H1 (cell line): ENCODE measurements around the gene MIGA1. TPM values are rescaled to one million over a fixed set of nuclear protein-coding genes. Genes with fewer than 3 reads are reported as not detected.

ENCODE experiments used
- CTCF ChIA-PET: fragments of 300-600 bp; sonication (Branson Sonifier 250); formaldehyde crosslinking; loops from one replicate; lab custom pipeline; 2021; ENCODE audit not compliant: partially characterized antibody; lab: Charles Lee
- POLR2A ChIA-PET: fragments of 300-600 bp; sonication (Branson Sonifier 250); formaldehyde crosslinking; loops from one replicate; lab custom pipeline; 2021; ENCODE audit warnings: inconsistent platforms; ENCODE audit not compliant: partially characterized antibody; lab: Charles Lee
- DNase-seq, 2 experiments: peaks; one replicate each; pipeline versions ENCODE4 v3.0.0 to v3.0.0-alpha.2; 2010 to 2022; ENCODE audit warnings: low spot score in 2 of 2, low read depth in 1 of 2, mixed read lengths in 1 of 2
- FAIRE-seq: peaks from 2 replicates; lab custom pipeline; 2011; peaks lifted over from hg19 to GRCh38; lab: Jason Lieb, UNC
- H2AFZ ChIP-seq: 2 replicates; pipeline ENCODE4 v1.8.1; 2012; ENCODE audit warnings: low read length, inconsistent platforms
- H2AK5ac ChIP-seq: 2 replicates; pipeline ENCODE4 v1.6.1; 2013; ENCODE audit warnings: low read depth, low read length
- H2BK120ac ChIP-seq: replicated peaks from 2 replicates; pipeline ENCODE3; 2013; ENCODE audit warnings: low read depth, low read length, inconsistent platforms
- H2BK12ac ChIP-seq: 2 replicates; pipeline ENCODE4 v1.6.1; 2013; ENCODE audit warnings: low read depth, low read length
- H2BK15ac ChIP-seq: 2 replicates; pipeline ENCODE4 v1.6.1; 2013; ENCODE audit warnings: low read length
- H2BK20ac ChIP-seq: 2 replicates; pipeline ENCODE4 v1.6.1; 2013; ENCODE audit warnings: low read length
- H2BK5ac ChIP-seq: 2 replicates; pipeline ENCODE4 v1.6.1; 2013; ENCODE audit warnings: low read depth, low read length
- H3K14ac ChIP-seq: 2 replicates; pipeline ENCODE4 v1.6.1; 2013; ENCODE audit warnings: inconsistent platforms; ENCODE audit not compliant: insufficient read length
- H3K18ac ChIP-seq: 2 replicates; pipeline ENCODE4 v1.6.1; 2013; ENCODE audit warnings: low read length; ENCODE audit errors: extremely low read depth
- H3K23ac ChIP-seq: 2 replicates; pipeline ENCODE4 v1.6.1; 2013; ENCODE audit warnings: inconsistent platforms; ENCODE audit not compliant: insufficient read length
- H3K23me2 ChIP-seq: 2 replicates; pipeline ENCODE4 v1.6.1; 2013; ENCODE audit warnings: low read depth, low read length
- H3K27ac ChIP-seq: 2 replicates; pipeline ENCODE4 v1.6.1; 2011; ENCODE audit warnings: low read depth, low read length, inconsistent platforms
- H3K27me3 ChIP-seq, 4 experiments: replicated peaks in 1 of 4; 1 replicate in 1 of 4; 2 replicates in 3 of 4; pipeline versions ENCODE4 v1.6.1 to v1.8.1; 2011 to 2013; ENCODE audit warnings: low read length in 3 of 4, mild to moderate bottlenecking in 3 of 4, inconsistent platforms in 2 of 4, mixed read lengths in 2 of 4, moderate library complexity in 1 of 4; ENCODE audit not compliant: control insufficient read depth in 3 of 4, insufficient read depth in 3 of 4; ENCODE audit errors: extremely low read depth in 1 of 4
- H3K36me3 ChIP-seq, 4 experiments: 2 replicates each; pipeline versions ENCODE4 v1.6.1 to v1.8.1; 2011 to 2013; ENCODE audit warnings: mild to moderate bottlenecking in 4 of 4, low read length in 3 of 4, moderate library complexity in 2 of 4, control low read depth in 1 of 4, inconsistent platforms in 1 of 4; ENCODE audit not compliant: insufficient read depth in 4 of 4, control insufficient read depth in 2 of 4
- H3K4ac ChIP-seq: replicated peaks from 2 replicates; pipeline ENCODE3; 2013; ENCODE audit warnings: low read length, low read depth, mixed read lengths, inconsistent platforms; ENCODE audit not compliant: insufficient read length
- H3K4me1 ChIP-seq, 4 experiments: replicated peaks in 1 of 4; 1 replicate in 1 of 4; 2 replicates in 3 of 4; pipeline versions ENCODE4 v1.6.1 to v1.8.1; 2011 to 2013; ENCODE audit warnings: low read length in 3 of 4, inconsistent platforms in 2 of 4, mixed read lengths in 1 of 4; ENCODE audit not compliant: insufficient read depth in 4 of 4, control insufficient read depth in 3 of 4
- H3K4me2 ChIP-seq, 2 experiments: 2 replicates each; pipeline versions ENCODE4 v1.6.1 to v1.8.1; 2011 to 2013; ENCODE audit warnings: low read depth in 2 of 2, low read length in 2 of 2, control low read depth in 1 of 2, inconsistent platforms in 1 of 2, mild to moderate bottlenecking in 1 of 2; ENCODE audit not compliant: insufficient read depth in 1 of 2
- H3K4me3 ChIP-seq, 4 experiments: fragments of 200-600, 300-600 bp in 1 of 4; sonication (generic), shearing (Covaris generic), sonication (Bioruptor Twin) in 1 of 4; 2 replicates each; pipeline versions ENCODE4 v1.5.1 to v1.8.1; 2011 to 2016; ENCODE audit warnings: low read length in 4 of 4, low read depth in 3 of 4, control low read depth in 2 of 4, inconsistent platforms in 2 of 4, mild to moderate bottlenecking in 2 of 4, mixed read lengths in 1 of 4, moderate library complexity in 1 of 4; ENCODE audit not compliant: insufficient read depth in 2 of 4; ENCODE audit errors: extremely low read depth in 1 of 4
- H3K56ac ChIP-seq: replicated peaks from 2 replicates; pipeline ENCODE3; 2013; ENCODE audit warnings: low read depth, mild to moderate bottlenecking, mixed read lengths, low read length, inconsistent platforms; ENCODE audit not compliant: insufficient read length
- H3K79me1 ChIP-seq: 2 replicates; pipeline ENCODE4 v1.6.1; 2013; ENCODE audit warnings: low read depth, low read length, control low read depth
- H3K79me2 ChIP-seq, 2 experiments: 2 replicates each; pipeline versions ENCODE4 v1.6.1 to v1.8.1; 2012 to 2013; ENCODE audit warnings: low read length in 2 of 2, mild to moderate bottlenecking in 2 of 2, inconsistent platforms in 1 of 2; ENCODE audit not compliant: insufficient read depth in 2 of 2, control insufficient read depth in 1 of 2
- H3K9ac ChIP-seq, 4 experiments: replicated peaks in 1 of 4; 1 replicate in 1 of 4; 2 replicates in 3 of 4; pipeline versions ENCODE4 v1.6.1 to v1.8.1; 2011 to 2013; ENCODE audit warnings: low read depth in 3 of 4, low read length in 3 of 4, control low read depth in 2 of 4, mild to moderate bottlenecking in 2 of 4, moderate library complexity in 2 of 4, inconsistent platforms in 1 of 4; ENCODE audit errors: extremely low read depth in 1 of 4
- H3K9me3 ChIP-seq, 2 experiments: 2 replicates each; pipeline versions ENCODE4 v1.6.1 to v1.8.1; 2012 to 2013; ENCODE audit warnings: mild to moderate bottlenecking in 2 of 2, moderate library complexity in 2 of 2, control low read depth in 1 of 2, inconsistent platforms in 1 of 2, low read depth in 1 of 2, low read length in 1 of 2, mixed read lengths in 1 of 2; ENCODE audit not compliant: insufficient read depth in 2 of 2
- H4K20me1 ChIP-seq, 2 experiments: replicated peaks in 1 of 2; 2 replicates each; pipeline versions ENCODE3 to v1.8.1; 2011 to 2013; ENCODE audit warnings: inconsistent platforms in 2 of 2, low read length in 2 of 2, mild to moderate bottlenecking in 1 of 2; ENCODE audit not compliant: insufficient read depth in 2 of 2, control insufficient read depth in 1 of 2
- H4K5ac ChIP-seq: 2 replicates; pipeline ENCODE4 v1.6.1; 2013; ENCODE audit warnings: low read length, low read depth, mixed read lengths, inconsistent platforms; ENCODE audit not compliant: insufficient read length
- H4K8ac ChIP-seq: 2 replicates; pipeline ENCODE4 v1.8.0; 2013; ENCODE audit warnings: mild to moderate bottlenecking, moderate library complexity, low read length, inconsistent platforms; ENCODE audit not compliant: insufficient read depth; ENCODE audit errors: extremely low read depth
- H4K91ac ChIP-seq: replicated peaks from 2 replicates; pipeline ENCODE3; 2013; ENCODE audit warnings: low read length, mixed read lengths, inconsistent platforms; ENCODE audit not compliant: insufficient read length
- HDAC6 ChIP-seq: IDR thresholded peaks from one replicate; pipeline ENCODE4 v1.7.1; 2012; ENCODE audit warnings: low read depth, mild to moderate bottlenecking, inconsistent platforms, low read length, moderate library complexity
- RAD21 ChIP-seq, 2 experiments: IDR thresholded peaks in 1 of 2; conservative IDR thresholded peaks in 1 of 2; 2 replicates each; pipeline ENCODE4 v1.6.1; 2011; ENCODE audit warnings: low read depth in 2 of 2, low read length in 2 of 2, improper control_type of control experiment in 1 of 2, inconsistent platforms in 1 of 2, mild to moderate bottlenecking in 1 of 2, moderate library complexity in 1 of 2
- RBBP5 ChIP-seq: IDR thresholded peaks from 2 replicates; pipeline ENCODE4 v1.7.1; 2012; ENCODE audit warnings: low read depth, mild to moderate bottlenecking, inconsistent platforms, low read length, moderate library complexity, borderline replicate concordance
- RFX5 ChIP-seq: IDR thresholded peaks from 2 replicates; pipeline ENCODE4 v1.6.1; 2011; ENCODE audit warnings: low read depth, low read length, improper control_type of control experiment, borderline replicate concordance
- SP2 ChIP-seq: IDR thresholded peaks from 2 replicates; pipeline ENCODE4 v1.6.1; 2012; ENCODE audit warnings: mild to moderate bottlenecking, low read length, inconsistent platforms
- TAF7 ChIP-seq: optimal IDR thresholded peaks from 2 replicates; pipeline ENCODE3; 2011; ENCODE audit warnings: low read depth, mild to moderate bottlenecking, inconsistent platforms, low read length, moderate library complexity, borderline replicate concordance
- TCF12 ChIP-seq: IDR thresholded peaks from 2 replicates; pipeline ENCODE4 v1.6.1; 2011; ENCODE audit warnings: low read depth, mild to moderate bottlenecking, low read length
- WGBS, 2 experiments: shearing (Covaris generic) in 1 of 2; methylation state at CpG; one replicate each; pipeline versions ENCODE4 v1.1.6 to v1.1.7; 2013 to 2015; ENCODE audit warnings: low lambda C conversion rate in 2 of 2, mixed read lengths in 2 of 2, inconsistent platforms in 1 of 2, low coverage in 1 of 2, missing lambda C conversion rate in 1 of 2; ENCODE audit not compliant: insufficient replicate concordance in 2 of 2, insufficient coverage in 1 of 2, insufficient read length in 1 of 2; ENCODE audit errors: extremely low coverage in 1 of 2, missing lambda C conversion rate in 1 of 2; 5-methylcytosine and 5-hydroxymethylcytosine counted together
- polyA plus RNA-seq, 7 experiments: library from polyadenylated mRNA; depleted of rRNA in 3 of 7; stranded (reverse) in 5 of 7; unstranded in 2 of 7; fragments of >200 nt in 5 of 7; fragments of 200-250 nt in 2 of 7; gene quantifications; 1 replicate in 5 of 7; 2 replicates in 1 of 7; 4 replicates in 1 of 7; pipeline versions ENCODE4 v1.2.1 to v1.2.3, GENCODE V29; 2011 to 2013; ENCODE audit warnings: missing spikeins in 2 of 7, mixed read lengths in 2 of 7
- total RNA-seq: library from RNA; stranded (reverse); fragmentation: NEBNext Ultra II Directional; extraction: Animal tissue kit (Norgen Biotek cat#: 25700); gene quantifications from 2 replicates; pipeline ENCODE4 v1.2.1, GENCODE V29; 2021
- TF ChIP-seq, protein P1 (sequence below): IDR thresholded peaks from 2 replicates; pipeline ENCODE4 v1.6.1; 2011; ENCODE audit warnings: low read length, improper control_type of control experiment

Gene MIGA1
- total and polyA plus RNA-seq, 2 of the 8 experiments (the other 6 are each of a cell fraction or from before 2014, with no cell fraction given), result 0.95 to 7.0 TPM

DNA sequence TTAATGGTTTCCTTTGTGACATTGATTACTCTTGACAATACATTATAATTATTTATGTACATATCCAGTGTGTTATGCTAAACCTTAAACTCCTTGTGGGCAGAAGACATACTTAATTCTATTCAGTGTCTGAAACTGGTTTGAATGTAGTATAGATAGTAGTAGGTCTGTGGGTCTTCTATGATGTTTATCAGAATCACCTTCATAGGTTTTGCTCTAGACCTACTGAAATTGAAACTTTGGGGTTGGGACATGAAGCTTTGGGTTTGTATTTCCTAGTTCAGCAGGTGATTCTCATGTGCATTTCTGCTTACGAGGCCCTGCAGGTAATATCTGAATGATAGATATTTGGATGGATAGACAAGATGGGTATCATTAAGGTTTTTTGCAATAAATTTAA is 48.6 kb downstream of the MIGA1 start:
- H3K56ac ChIP-seq, result no peak overlapping the region
- H3K27me3 ChIP-seq, result no peaks in the 10 kb centered on the region
- H2AK5ac ChIP-seq, result no peak overlapping the region
- H3K23ac ChIP-seq, result no peak overlapping the region
- H2BK15ac ChIP-seq, result no peak overlapping the region
- H4K91ac ChIP-seq, result no peak overlapping the region
- no peaks in the 10 kb centered on the region for H3K36me3 ChIP-seq
- no peak overlapping the region for H2AFZ ChIP-seq
- no peak overlapping the region for H3K27ac ChIP-seq
- 97% methylated on average over 1 of the region's 1 CpG; no CpG with 5 or more reads in 1 of the 2 experiments for WGBS, 2 experiments
- no peak overlapping the region for H3K9ac ChIP-seq
- H2BK5ac ChIP-seq, result no peak overlapping the region
- H3K79me1 ChIP-seq, result no peaks in the 10 kb centered on the region
- no peaks in the 10 kb centered on the region for H3K4me1 ChIP-seq
- CTCF ChIA-PET, result interaction anchor here (0.7 to 2.8 kb wide), 6 partner anchors 9 to 1747 kb away, joined by 3 to 14 read pairs (median 4); no protein-coding TSS in a partner anchor
- POLR2A ChIA-PET, result no interaction called here
- H3K23me2 ChIP-seq, result no peaks in the 10 kb centered on the region
- no peak overlapping the region for H3K18ac ChIP-seq
- no peak overlapping the region for H3K4me3 ChIP-seq
- H3K4ac ChIP-seq, result no peak overlapping the region
- no peaks in the 10 kb centered on the region for H3K79me2 ChIP-seq
- no peaks in the 10 kb centered on the region for H3K9me3 ChIP-seq
- no peak overlapping the region for H4K5ac ChIP-seq
- no peak for DNase-seq
- no peak overlapping the region for H3K4me2 ChIP-seq
- H2BK120ac ChIP-seq, result no peak overlapping the region
- H4K8ac ChIP-seq, result no peak overlapping the region
- no peak overlapping the region for H2BK12ac ChIP-seq
- no peaks in the 10 kb centered on the region for H4K20me1 ChIP-seq
- no peak overlapping the region for H3K14ac ChIP-seq
- no peak for FAIRE-seq
- no peak overlapping the region for H2BK20ac ChIP-seq
- TF ChIP-seq RBBP5 (no peak), HDAC6 (no peak), SP2 (no peak), RAD21 (IDR thresholded peaks at IDR 0.05 in 1 of 2, conservative IDR thresholded peaks at IDR 0.05 in 1 of 2; ENCODE audit: low read depth in 2 of 2, low read length in 2 of 2) (no peak), RFX5 (no peak), TCF12 (no peak), TAF7 (no peak)
- TF ChIP-seq, protein P1, sequence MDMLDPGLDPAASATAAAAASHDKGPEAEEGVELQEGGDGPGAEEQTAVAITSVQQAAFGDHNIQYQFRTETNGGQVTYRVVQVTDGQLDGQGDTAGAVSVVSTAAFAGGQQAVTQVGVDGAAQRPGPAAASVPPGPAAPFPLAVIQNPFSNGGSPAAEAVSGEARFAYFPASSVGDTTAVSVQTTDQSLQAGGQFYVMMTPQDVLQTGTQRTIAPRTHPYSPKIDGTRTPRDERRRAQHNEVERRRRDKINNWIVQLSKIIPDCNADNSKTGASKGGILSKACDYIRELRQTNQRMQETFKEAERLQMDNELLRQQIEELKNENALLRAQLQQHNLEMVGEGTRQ, result no peak
